Measurements from ENCODE around the gene FBN1. TPM values are rescaled to one million over a fixed set of nuclear protein-coding genes. Genes with fewer than 3 reads are reported as not detected.
A peak's percentile ranks its signal among the peaks of the same experiment; 100 is the strongest.

The FBN1 gene
- total RNA-seq, 1 donor from 2014 or later, result 22.1 TPM

- no peak for TF ChIP-seq CTCF (conservative IDR thresholded peaks at IDR 0.05)
- Mint-ChIP-seq H3K4me3 (no peak overlapping the region), H3K27me3 (ENCODE audit: low read depth) (no peaks in the 10 kb centered on the region), H3K9me3 (no peaks in the 10 kb centered on the region), H3K36me3 (ENCODE audit: low read depth) (no peaks in the 10 kb centered on the region), H3K4me1 (peaks cover 12% of the 10 kb centered on the region), H3K27ac (ENCODE audit: unreplicated experiment) (no peak overlapping the region)
- no peak for DNase-seq (ENCODE audit: low read depth, low spot score)
These were observed 245.4 kb downstream of the FBN1 start for GRCh38 chr15:48400086-48400485.

GRCh38 chr15:48397841-48398240, 247.7 kb downstream of the FBN1 start:
- TF ChIP-seq CTCF (conservative IDR thresholded peaks at IDR 0.05), result no peak
- peaks cover 12% of the 10 kb centered on the region for H3K4me1 Mint-ChIP-seq
- H3K27me3 Mint-ChIP-seq (ENCODE audit: low read depth), result no peaks in the 10 kb centered on the region
- no peaks in the 10 kb centered on the region for H3K9me3 Mint-ChIP-seq
- no peak overlapping the region for H3K4me3 Mint-ChIP-seq
- no peak for DNase-seq (ENCODE audit: low read depth, low spot score)
- H3K27ac Mint-ChIP-seq (ENCODE audit: unreplicated experiment), result no peak overlapping the region
- no peaks in the 10 kb centered on the region for H3K36me3 Mint-ChIP-seq (ENCODE audit: low read depth)

- H3K27ac Mint-ChIP-seq (ENCODE audit: unreplicated experiment), result peak overlapping the region; percentile 22
- no peak overlapping the region for H3K4me3 Mint-ChIP-seq
- peaks cover 12% of the 10 kb centered on the region for H3K4me1 Mint-ChIP-seq
- no peak for TF ChIP-seq CTCF (conservative IDR thresholded peaks at IDR 0.05)
- no peaks in the 10 kb centered on the region for H3K27me3 Mint-ChIP-seq (ENCODE audit: low read depth)
- DNase-seq (ENCODE audit: low read depth, low spot score), result no peak
- H3K9me3 Mint-ChIP-seq, result no peaks in the 10 kb centered on the region
- no peaks in the 10 kb centered on the region for H3K36me3 Mint-ChIP-seq (ENCODE audit: low read depth)
These were observed 249.5 kb downstream of the FBN1 start for GRCh38 chr15:48396020-48396419.

GRCh38 chr15:48395521-48396011, 249.9 kb downstream of the FBN1 start:
- Mint-ChIP-seq H3K27me3 (ENCODE audit: low read depth) (no peaks in the 10 kb centered on the region), H3K36me3 (ENCODE audit: low read depth) (no peaks in the 10 kb centered on the region), H3K27ac (ENCODE audit: unreplicated experiment) (peak overlapping the region; percentile 22), H3K4me1 (peaks cover 12% of the 10 kb centered on the region), H3K9me3 (no peaks in the 10 kb centered on the region), H3K4me3 (no peak overlapping the region)
- DNase-seq (ENCODE audit: low read depth, low spot score), result no peak
- no peak for TF ChIP-seq CTCF (conservative IDR thresholded peaks at IDR 0.05)

- no peak overlapping the region for H3K27ac Mint-ChIP-seq (ENCODE audit: unreplicated experiment)
- no peak overlapping the region for H3K4me3 Mint-ChIP-seq
- H3K4me1 Mint-ChIP-seq, result peaks cover 8% of the 10 kb centered on the region
- no peak for DNase-seq (ENCODE audit: low read depth, low spot score)
- no peaks in the 10 kb centered on the region for H3K9me3 Mint-ChIP-seq
- no peak for TF ChIP-seq CTCF (conservative IDR thresholded peaks at IDR 0.05)
- no peaks in the 10 kb centered on the region for H3K36me3 Mint-ChIP-seq (ENCODE audit: low read depth)
- H3K27me3 Mint-ChIP-seq (ENCODE audit: low read depth), result no peaks in the 10 kb centered on the region
These were observed 250.5 kb downstream of the FBN1 start for GRCh38 chr15:48394970-48395369.
